RCC 7860 (cell line): ENCODE results near the gene FAF1.
A peak's percentile ranks its signal among the peaks of the same experiment; 100 is the strongest.
"Not testable (repeated sequence)": the region's sequence is repeated elsewhere in the genome, so short reads cannot be mapped to it uniquely, and the experiment has no call there.

Source experiments
- DNase-seq: peaks from one replicate; pipeline ENCODE4 v3.0.0-alpha.2; 2015; ENCODE audit warnings: low spot score
- FAIRE-seq: peaks from 2 replicates; lab custom pipeline; 2012; peaks lifted over from hg19 to GRCh38; lab: Jason Lieb, UNC

The FAF1 gene

GRCh38 chr1:50808296-50808695 lies 151.8 kb downstream of the FAF1 start:
- FAIRE-seq (no peak), DNase-seq (no peak)

- DNase-seq (no peak), FAIRE-seq (no peak)
Measured at GRCh38 chr1:50796272-50796671, 163.8 kb downstream of the FAF1 start.

- FAIRE-seq: no peak
Measured at GRCh38 chr1:50793521-50793920, 166.5 kb downstream of the FAF1 start.

GRCh38 chr1:50787266-50787665 lies 172.8 kb downstream of the FAF1 start:
- DNase-seq (no peak), FAIRE-seq (no peak)

More at GRCh38 chr1:50793521-50793920, 166.5 kb downstream of the FAF1 start:
- no peak for DNase-seq

GRCh38 chr1:50783286-50783685 lies 176.8 kb downstream of the FAF1 start:
- no peak for DNase-seq

GRCh38 chr1:50780797-50781196 lies 179.3 kb downstream of the FAF1 start:
- DNase-seq (no peak), FAIRE-seq (no peak)

More at GRCh38 chr1:50783286-50783685, 176.8 kb downstream of the FAF1 start:
- FAIRE-seq: no peak

- DNase-seq (no peak), FAIRE-seq (no peak)
Measured at GRCh38 chr1:50779801-50780200, 180.3 kb downstream of the FAF1 start.

GRCh38 chr1:50775740-50776139 lies 184.3 kb downstream of the FAF1 start:
- FAIRE-seq (no peak), DNase-seq (no peak)

GRCh38 chr1:50774759-50775351 lies 185.2 kb downstream of the FAF1 start:
- FAIRE-seq (peak; percentile 79), DNase-seq (peak; percentile 35)

GRCh38 chr1:50766688-50767087 lies 193.4 kb downstream of the FAF1 start:
- FAIRE-seq: no peak

GRCh38 chr1:50756543-50756942 lies 203.5 kb downstream of the FAF1 start:
- FAIRE-seq, DNase-seq: not testable (repeated sequence)

More at GRCh38 chr1:50766688-50767087, 193.4 kb downstream of the FAF1 start:
- no peak for DNase-seq

- FAIRE-seq, DNase-seq: not testable (repeated sequence)
Measured at GRCh38 chr1:50754764-50755163, 205.3 kb downstream of the FAF1 start.

- FAIRE-seq (peak; percentile 59), DNase-seq (no peak)
Measured at GRCh38 chr1:50750021-50750619, 209.9 kb downstream of the FAF1 start.

- FAIRE-seq: no peak
- no peak for DNase-seq
Measured at GRCh38 chr1:50747394-50747793, 212.7 kb downstream of the FAF1 start.

GRCh38 chr1:50742523-50742922 lies 217.5 kb downstream of the FAF1 start:
- FAIRE-seq: no peak

GRCh38 chr1:50739125-50739524 lies 220.9 kb downstream of the FAF1 start:
- FAIRE-seq (no peak), DNase-seq (no peak)

More at GRCh38 chr1:50742523-50742922, 217.5 kb downstream of the FAF1 start:
- peak; percentile 41 for DNase-seq

GRCh38 chr1:50735443-50735842 lies 224.6 kb downstream of the FAF1 start:
- peak; percentile 24 for DNase-seq
- FAIRE-seq: peak; percentile 74

GRCh38 chr1:50727578-50727977 lies 232.5 kb downstream of the FAF1 start:
- not testable (repeated sequence) for DNase-seq, FAIRE-seq

GRCh38 chr1:50724626-50725286 lies 235.3 kb downstream of the FAF1 start:
- DNase-seq (no peak), FAIRE-seq (no peak)

- no peak for FAIRE-seq
Measured at GRCh38 chr1:50720457-50721053, 239.5 kb downstream of the FAF1 start.

GRCh38 chr1:50719126-50719525 lies 240.9 kb downstream of the FAF1 start:
- DNase-seq (no peak), FAIRE-seq (no peak)

More at GRCh38 chr1:50720457-50721053, 239.5 kb downstream of the FAF1 start:
- no peak for DNase-seq
